IMR-90 (cell line): ENCODE measurements around the gene DCP1A. TPM values are rescaled to one million over a fixed set of nuclear protein-coding genes. Genes with fewer than 3 reads are reported as not detected.

Experiments
- ATAC-seq: fragments of 200-7000 bp; cut with Tn5 transposase; 2 replicates; pipeline ENCODE4 v1.9.1; 2020; ENCODE audit warnings: low read depth, mild to moderate bottlenecking, moderate library complexity
- BruUV-seq: library from RNA; stranded (reverse); fragments of 400-500 nt; replicated peaks from 2 replicates; lab custom pipeline; 2021; lab: Mats Ljungman, UMichigan
- CTCF ChIA-PET: fragments of 300-600 bp; formaldehyde crosslinking; extraction: SDS; loops from one replicate; lab custom pipeline; 2021; ENCODE audit warnings: antibody characterized with exemption; lab: Yijun Ruan, JAX
- POLR2A ChIA-PET: fragments of 300-600 bp; sonication (Branson Sonifier 250); formaldehyde crosslinking; loops from one replicate; lab custom pipeline; 2022; ENCODE audit warnings: antibody characterized with exemption; ENCODE audit not compliant: unreplicated experiment; lab: Charles Lee
- DNase-seq: peaks from one replicate; pipeline ENCODE4 v3.0.0; 2013
- H2AFZ ChIP-seq: replicated peaks from 2 replicates; pipeline ENCODE3; 2013; ENCODE audit warnings: low read length, mild to moderate bottlenecking; ENCODE audit not compliant: poor library complexity
- H2AK5ac ChIP-seq: 2 replicates; pipeline ENCODE4 v1.6.1; 2013; ENCODE audit warnings: low read depth, low read length, inconsistent platforms
- H2AK9ac ChIP-seq: replicated peaks from 2 replicates; pipeline ENCODE3; 2013; ENCODE audit warnings: mild to moderate bottlenecking, low read depth, low read length, moderate library complexity; ENCODE audit not compliant: poor library complexity
- H2BK120ac ChIP-seq: 2 replicates; pipeline ENCODE4 v1.6.1; 2013; ENCODE audit warnings: low read depth, low read length, inconsistent platforms
- H2BK15ac ChIP-seq: 3 replicates; pipeline ENCODE4 v1.6.1; 2013; ENCODE audit warnings: low read depth, low read length, inconsistent platforms
- H2BK20ac ChIP-seq: 2 replicates; pipeline ENCODE4 v1.6.1; 2013; ENCODE audit warnings: low read depth, mild to moderate bottlenecking, inconsistent platforms, low read length, moderate library complexity
- H2BK5ac ChIP-seq: 2 replicates; pipeline ENCODE4 v1.6.1; 2013; ENCODE audit warnings: mild to moderate bottlenecking, low read depth, low read length, inconsistent platforms; ENCODE audit not compliant: poor library complexity, severe bottlenecking
- H3K14ac ChIP-seq: replicated peaks from 2 replicates; pipeline ENCODE4 v1.6.1; 2013; ENCODE audit warnings: low read depth, low read length, inconsistent platforms
- H3K18ac ChIP-seq: 2 replicates; pipeline ENCODE4 v1.6.1; 2013; ENCODE audit warnings: low read depth, low read length, control low read depth
- H3K23ac ChIP-seq: 2 replicates; pipeline ENCODE4 v1.6.1; 2013; ENCODE audit warnings: low read depth, low read length, inconsistent platforms
- H3K27ac ChIP-seq: 2 replicates; pipeline ENCODE4 v1.5.1; 2013; ENCODE audit warnings: mild to moderate bottlenecking, control low read depth, low read length; ENCODE audit not compliant: insufficient read depth
- H3K27me3 ChIP-seq: 2 replicates; pipeline ENCODE4 v1.6.1; 2013; ENCODE audit warnings: low read length; ENCODE audit not compliant: control insufficient read depth, insufficient read depth
- H3K36me3 ChIP-seq: 2 replicates; pipeline ENCODE4 v1.6.1; 2013; ENCODE audit warnings: low read length, mixed read lengths; ENCODE audit not compliant: control insufficient read depth, insufficient read depth
- H3K4ac ChIP-seq: 2 replicates; pipeline ENCODE4 v1.6.1; 2013; ENCODE audit warnings: low read depth, low read length, inconsistent platforms
- H3K4me1 ChIP-seq: 2 replicates; pipeline ENCODE4 v1.6.1; 2013; ENCODE audit warnings: low read length, mixed read lengths; ENCODE audit not compliant: control insufficient read depth, insufficient read depth
- H3K4me2 ChIP-seq: 2 replicates; pipeline ENCODE4 v1.6.1; 2013; ENCODE audit warnings: low read depth, mild to moderate bottlenecking, control low read depth, low read length, moderate library complexity
- H3K4me3 ChIP-seq: 2 replicates; pipeline ENCODE4 v1.5.1; 2013; ENCODE audit warnings: low read depth, mild to moderate bottlenecking, control low read depth, low read length, moderate library complexity; ENCODE audit not compliant: insufficient read depth
- H3K56ac ChIP-seq: 2 replicates; pipeline ENCODE4 v1.6.1; 2013; ENCODE audit warnings: low read length, inconsistent platforms; ENCODE audit not compliant: insufficient read depth; ENCODE audit errors: extremely low read depth
- H3K79me1 ChIP-seq, 2 experiments: 2 replicates each; pipeline ENCODE4 v1.6.1; 2013; ENCODE audit warnings: low read length in 2 of 2, inconsistent platforms in 1 of 2, low read depth in 1 of 2
- H3K9ac ChIP-seq: 2 replicates; pipeline ENCODE4 v1.6.1; 2013; ENCODE audit warnings: low read depth, low read length, control low read depth
- H3K9me1 ChIP-seq: 2 replicates; pipeline ENCODE4 v1.6.1; 2013; ENCODE audit warnings: low read length, inconsistent platforms; ENCODE audit not compliant: insufficient read depth
- H3K9me3 ChIP-seq: 2 replicates; pipeline ENCODE4 v1.6.1; 2013; ENCODE audit warnings: low read length; ENCODE audit not compliant: control insufficient read depth, insufficient read depth
- H4K20me1 ChIP-seq: 2 replicates; pipeline ENCODE4 v1.6.1; 2013; ENCODE audit warnings: low read length, inconsistent platforms; ENCODE audit not compliant: insufficient read depth
- H4K5ac ChIP-seq: 2 replicates; pipeline ENCODE4 v1.6.1; 2013; ENCODE audit warnings: mild to moderate bottlenecking, low read depth, low read length, control low read depth
- H4K8ac ChIP-seq, 2 experiments: 2 replicates each; pipeline ENCODE4 v1.6.1; 2013; ENCODE audit warnings: low read depth in 2 of 2, low read length in 2 of 2, control low read depth in 1 of 2, inconsistent platforms in 1 of 2
- H4K91ac ChIP-seq: 2 replicates; pipeline ENCODE4 v1.6.1; 2013; ENCODE audit warnings: low read depth, low read length, inconsistent platforms; ENCODE audit not compliant: insufficient read depth
- CEBPB ChIP-seq: IDR thresholded peaks from 2 replicates; pipeline ENCODE4 v1.6.1; 2012; ENCODE audit warnings: low read depth, low read length, improper control_type of control experiment
- CHD1 ChIP-seq: IDR thresholded peaks from 2 replicates; pipeline ENCODE4 v1.6.1; 2012; ENCODE audit warnings: low read depth, low read length, improper control_type of control experiment
- CTCF ChIP-seq: conservative IDR thresholded peaks from 2 replicates; pipeline ENCODE4 v1.5.1; 2012; ENCODE audit warnings: mild to moderate bottlenecking, low read depth, low read length, improper control_type of control experiment
- NFE2L2 ChIP-seq: fragments of 150-350 bp; IDR thresholded peaks from 2 replicates; pipeline ENCODE4 v1.6.1; 2016; ENCODE audit warnings: low read depth, mild to moderate bottlenecking, low read length
- POLR2A ChIP-seq: IDR thresholded peaks from 2 replicates; pipeline ENCODE4 v1.6.1; 2012; ENCODE audit warnings: mild to moderate bottlenecking, low read depth, low read length
- USF2 ChIP-seq: fragments of 150-350 bp; IDR thresholded peaks from 2 replicates; pipeline ENCODE4 v1.6.1; 2017; ENCODE audit warnings: mild to moderate bottlenecking, antibody characterized with exemption, low read length, low read depth
- WGBS, 2 experiments: methylation state at CpG; one replicate each; pipeline versions ENCODE4 v1.1.5 to v1.1.7; 2013; ENCODE audit warnings: missing lambda C conversion rate in 2 of 2; ENCODE audit not compliant: insufficient read length in 1 of 2; ENCODE audit errors: extremely low coverage in 2 of 2; 5-methylcytosine and 5-hydroxymethylcytosine counted together
- dilution Hi-C: fragments of 300-500 bp; cut with HindIII; formaldehyde crosslinking; loops from one replicate; pipeline ENCODE4 v1.14.3; 2018; ENCODE audit warnings: low sequenced_read_pairs; ENCODE audit not compliant: unreplicated experiment
- in situ Hi-C: fragments of 300-500 bp; cut with MboI; formaldehyde crosslinking; loops from 3 replicates; pipeline ENCODE4 v1.14.3; 2019; ENCODE audit warnings: low sequenced_read_pairs, inconsistent platforms, mixed read lengths
- intact Hi-C: fragments of 100-400 bp; cut with micrococcal nuclease; formaldehyde crosslinking; loops from 2 replicates; pipeline ENCODE4 v1.10.0; 2022
- polyA plus RNA-seq, 3 experiments: library from polyadenylated mRNA; depleted of rRNA; stranded (reverse); fragments of >200 nt; gene quantifications; 2 replicates each; pipeline ENCODE4 v1.2.3, GENCODE V29; 2012; ENCODE audit warnings: low replicate concordance in 1 of 3
- total RNA-seq: library from RNA; depleted of rRNA; stranded (reverse); fragments of >200 nt; gene quantifications from 2 replicates; pipeline ENCODE4 v1.2.3, GENCODE V29; 2012

The DCP1A gene
- total and polyA plus RNA-seq, 2 of the 4 experiments (the other 2 are of a cell fraction): 13.2 to 30.1 TPM

- no peak overlapping the region for H2BK15ac ChIP-seq
- no TSS peak for BruUV-seq
- no peak overlapping the region for H3K18ac ChIP-seq
- H4K20me1 ChIP-seq: no peaks in the 10 kb centered on the region
- H3K9ac ChIP-seq: no peak overlapping the region
- H4K5ac ChIP-seq: no peak overlapping the region
- H3K4ac ChIP-seq: no peak overlapping the region
- no peaks in the 10 kb centered on the region for H3K36me3 ChIP-seq
- H3K14ac ChIP-seq: no peak overlapping the region
- no peak overlapping the region for H2AFZ ChIP-seq
- no peak overlapping the region for H3K56ac ChIP-seq
- H3K27ac ChIP-seq: no peak overlapping the region
- no peak for TF ChIP-seq CTCF
- TF ChIP-seq USF2: no peak
- TF ChIP-seq CEBPB: 0 out of 2 replicates have a peak, but pooled peaks have one; percentile 8
- no peak for TF ChIP-seq POLR2A
- no peak for TF ChIP-seq CHD1
- TF ChIP-seq NFE2L2: no peak
- no peak overlapping the region for H4K8ac ChIP-seq
- no peaks in the 10 kb centered on the region for H3K4me1 ChIP-seq
- dilution Hi-C loops (no loop called here), intact Hi-C loops (no loop called here), in situ Hi-C loops (no loop called here)
- ChIA-PET CTCF (no interaction called here), POLR2A (no interaction called here)
- H3K9me3 ChIP-seq: no peaks in the 10 kb centered on the region
- no peak overlapping the region for H2BK5ac ChIP-seq
- no peaks in the 10 kb centered on the region for H3K79me1 ChIP-seq
- no peak overlapping the region for H4K91ac ChIP-seq
- no peak overlapping the region for H2BK20ac ChIP-seq
- DNase-seq (no peak), ATAC-seq (no peak)
- no peak overlapping the region for H2BK120ac ChIP-seq
- no peak overlapping the region for H3K23ac ChIP-seq
- no peak overlapping the region for H3K4me2 ChIP-seq
- no peaks in the 10 kb centered on the region for H3K27me3 ChIP-seq
- no peaks in the 10 kb centered on the region for H3K9me1 ChIP-seq
- WGBS, 2 experiments: 60% methylated on average over 4 of the region's 6 CpGs; no CpG with 5 or more reads in 1 of the 2 experiments
- H2AK5ac ChIP-seq: no peak overlapping the region
- no peak overlapping the region for H2AK9ac ChIP-seq
- no peak overlapping the region for H3K4me3 ChIP-seq
These were observed 37.4 kb upstream of the DCP1A start for GRCh38 chr3:53384465-53385423.
